ENCODE measurements around the gene CHI3L1. TPM values are rescaled to one million over a fixed set of nuclear protein-coding genes. Genes with fewer than 3 reads are reported as not detected.

CHI3L1 gene
- total RNA-seq, 4 donors from 2014 or later, result 2.9 to 23.2 TPM; not detected in 2

DNA sequence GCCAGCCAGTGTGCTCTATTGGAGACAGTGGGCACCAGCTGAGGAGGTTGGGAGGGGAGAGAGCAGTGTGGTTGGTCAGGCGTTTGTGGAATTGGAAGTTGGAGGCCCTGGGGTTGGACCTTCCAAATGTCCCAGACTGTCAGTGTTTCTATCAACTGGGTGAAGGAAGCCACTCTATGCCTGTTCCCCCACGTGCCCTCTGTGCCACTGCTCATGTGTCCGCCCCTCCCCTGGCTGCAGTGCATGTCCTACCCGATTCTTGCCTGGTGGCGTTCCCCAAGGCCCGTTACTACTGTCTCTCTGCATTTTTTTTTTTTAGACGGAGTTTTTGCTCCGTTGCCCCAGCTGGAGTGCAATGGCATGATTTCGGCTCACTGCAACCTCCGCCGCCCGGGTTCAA, 37.9 kb downstream of the CHI3L1 start:
- in situ Hi-C loops (cut with MboI; ENCODE audit: low pct_ligation_motif_present in 1 of 4, low pct_unique_long_range_greater_than_20kb in 1 of 4, low sequenced_read_pairs in 3 of 4), result no loop called here
- TF ChIP-seq, protein P1, sequence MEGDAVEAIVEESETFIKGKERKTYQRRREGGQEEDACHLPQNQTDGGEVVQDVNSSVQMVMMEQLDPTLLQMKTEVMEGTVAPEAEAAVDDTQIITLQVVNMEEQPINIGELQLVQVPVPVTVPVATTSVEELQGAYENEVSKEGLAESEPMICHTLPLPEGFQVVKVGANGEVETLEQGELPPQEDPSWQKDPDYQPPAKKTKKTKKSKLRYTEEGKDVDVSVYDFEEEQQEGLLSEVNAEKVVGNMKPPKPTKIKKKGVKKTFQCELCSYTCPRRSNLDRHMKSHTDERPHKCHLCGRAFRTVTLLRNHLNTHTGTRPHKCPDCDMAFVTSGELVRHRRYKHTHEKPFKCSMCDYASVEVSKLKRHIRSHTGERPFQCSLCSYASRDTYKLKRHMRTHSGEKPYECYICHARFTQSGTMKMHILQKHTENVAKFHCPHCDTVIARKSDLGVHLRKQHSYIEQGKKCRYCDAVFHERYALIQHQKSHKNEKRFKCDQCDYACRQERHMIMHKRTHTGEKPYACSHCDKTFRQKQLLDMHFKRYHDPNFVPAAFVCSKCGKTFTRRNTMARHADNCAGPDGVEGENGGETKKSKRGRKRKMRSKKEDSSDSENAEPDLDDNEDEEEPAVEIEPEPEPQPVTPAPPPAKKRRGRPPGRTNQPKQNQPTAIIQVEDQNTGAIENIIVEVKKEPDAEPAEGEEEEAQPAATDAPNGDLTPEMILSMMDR (IDR thresholded peaks at IDR 0.05), result no peak
- TF ChIP-seq EP300 (IDR thresholded peaks at IDR 0.05; ENCODE audit: low read depth) (no peak), POLR2AphosphoS5 (IDR thresholded peaks at IDR 0.05) (no peak), POLR2A (IDR thresholded peaks at IDR 0.05) (no peak)

DNA sequence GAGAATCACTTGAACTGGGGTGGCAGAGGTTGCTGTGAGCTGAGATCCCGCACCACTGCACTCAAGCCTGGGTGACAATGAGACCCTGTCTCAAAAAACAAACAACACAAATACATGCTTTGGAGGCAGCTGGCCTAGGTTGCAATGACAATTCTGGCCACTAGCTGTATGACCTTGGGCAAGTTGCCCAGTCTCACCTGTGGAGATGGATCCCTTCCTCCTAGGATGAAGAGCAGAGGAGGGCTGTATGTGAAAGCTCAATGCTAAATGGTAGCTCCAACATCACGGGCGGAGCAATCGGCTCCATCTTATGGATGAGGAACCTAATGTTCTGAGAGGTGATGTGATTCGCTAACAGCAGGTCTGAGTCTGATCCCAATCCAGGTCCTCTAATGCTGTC, 38.4 kb downstream of the CHI3L1 start:
- no peak overlapping the region for H3K4me3 ChIP-seq
- H3K27ac ChIP-seq, result no peak overlapping the region
- no peaks in the 10 kb centered on the region for H3K27me3 ChIP-seq
- H3K4me1 ChIP-seq, result no peaks in the 10 kb centered on the region
- TF ChIP-seq POLR2AphosphoS5 (IDR thresholded peaks at IDR 0.05), result no peak
- TF ChIP-seq, protein P1 (IDR thresholded peaks at IDR 0.05), result peak in 4 of 5 experiments; percentile 13 to 50 (median 34)
- no peak for DNase-seq
- in situ Hi-C loops (cut with MboI; ENCODE audit: low pct_ligation_motif_present in 1 of 4, low pct_unique_long_range_greater_than_20kb in 1 of 4, low sequenced_read_pairs in 3 of 4), result no loop called here
- no peaks in the 10 kb centered on the region for H3K36me3 ChIP-seq
- 90% methylated on average over 5 of the region's 5 CpGs; no CpG with 5 or more reads in 1 of the 2 donors for WGBS, 2 donors (ENCODE audit: low coverage in 1 of 2)
- no peaks in the 10 kb centered on the region for H3K9me3 ChIP-seq
- intact Hi-C loops (cut with DNase I; ENCODE audit: low total_unique reads), result no loop called here

More for the DNA sequence above, 37.9 kb downstream of the CHI3L1 start:
- DNase-seq, result no peak
- Histone ChIP-seq H3K4me3 (no peak overlapping the region), H3K36me3 (no peaks in the 10 kb centered on the region), H3K9me3 (no peaks in the 10 kb centered on the region), H3K27me3 (no peaks in the 10 kb centered on the region), H3K4me1 (no peaks in the 10 kb centered on the region), H3K27ac (no peak overlapping the region)
- 88 to 100% methylated on average over 10 to 12 of the region's 12 CpGs for WGBS, 2 donors (ENCODE audit: low coverage in 1 of 2)
- intact Hi-C loops (cut with DNase I; ENCODE audit: low total_unique reads), result no loop called here

DNA sequence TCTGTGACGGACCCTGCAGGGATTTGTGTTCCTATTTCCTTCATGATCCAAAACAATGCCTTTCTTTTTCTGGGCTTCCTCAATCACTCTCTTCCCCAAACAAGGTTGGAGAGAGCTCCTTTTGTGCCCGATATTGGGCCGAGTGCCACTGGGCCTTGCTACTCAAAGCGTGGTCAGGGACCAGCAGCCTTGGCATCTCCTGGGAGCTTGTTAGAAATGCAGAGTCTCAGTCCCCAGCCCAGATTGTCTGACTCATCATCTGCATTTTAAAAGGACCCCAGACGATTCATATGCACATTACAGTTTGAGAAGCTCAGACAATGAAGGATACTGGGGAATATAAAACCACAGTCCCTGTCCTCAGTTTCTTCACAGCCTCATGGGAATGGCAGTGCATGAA, 39.1 kb downstream of the CHI3L1 start:
- no peaks in the 10 kb centered on the region for H3K36me3 ChIP-seq
- WGBS, 2 donors (ENCODE audit: low coverage in 1 of 2), result 59 to 88% methylated on average over 2 to 5 of the region's 5 CpGs
- no peaks in the 10 kb centered on the region for H3K27me3 ChIP-seq
- no peaks in the 10 kb centered on the region for H3K4me1 ChIP-seq
- H3K27ac ChIP-seq, result no peak overlapping the region
- no peak for TF ChIP-seq EP300 (IDR thresholded peaks at IDR 0.05; ENCODE audit: low read depth)
- TF ChIP-seq, protein P1 (IDR thresholded peaks at IDR 0.05), result no peak
- no peak for TF ChIP-seq POLR2A (IDR thresholded peaks at IDR 0.05)
- no peak for TF ChIP-seq POLR2AphosphoS5 (IDR thresholded peaks at IDR 0.05)
- in situ Hi-C loops (cut with MboI; ENCODE audit: low pct_ligation_motif_present in 1 of 4, low pct_unique_long_range_greater_than_20kb in 1 of 4, low sequenced_read_pairs in 3 of 4) (no loop called here), intact Hi-C loops (cut with DNase I; ENCODE audit: low total_unique reads) (no loop called here)
- no peaks in the 10 kb centered on the region for H3K9me3 ChIP-seq
- no peak overlapping the region for H3K4me3 ChIP-seq
- no peak for DNase-seq

DNA sequence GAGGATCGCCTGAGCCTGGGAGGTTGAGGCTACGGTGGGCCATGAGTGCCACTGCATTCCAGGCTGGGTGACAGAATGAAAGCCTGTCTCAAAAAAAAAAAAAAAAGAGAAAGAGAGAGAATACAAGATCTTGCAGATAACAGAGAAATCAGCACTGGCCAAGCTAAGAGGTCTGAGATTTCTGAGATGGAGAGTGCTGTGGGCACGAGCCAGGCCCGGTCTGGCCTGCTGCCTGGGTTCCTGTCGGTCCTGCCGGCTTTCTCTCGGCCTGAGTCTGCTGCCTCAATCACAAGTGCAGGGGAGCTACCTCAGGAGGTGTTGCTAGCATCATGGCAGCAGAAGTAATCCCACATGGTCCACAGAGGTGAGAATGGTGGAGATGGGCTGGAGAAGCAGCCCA, 40.0 kb downstream of the CHI3L1 start:
- DNase-seq, result no peak
- no peaks in the 10 kb centered on the region for H3K4me1 ChIP-seq
- 84 to 96% methylated on average over 4 to 7 of the region's 7 CpGs for WGBS, 2 donors (ENCODE audit: low coverage in 1 of 2)
- no peak overlapping the region for H3K27ac ChIP-seq
- no peaks in the 10 kb centered on the region for H3K27me3 ChIP-seq
- no peaks in the 10 kb centered on the region for H3K36me3 ChIP-seq
- intact Hi-C loops (cut with DNase I; ENCODE audit: low total_unique reads), result no loop called here
- H3K9me3 ChIP-seq, result no peaks in the 10 kb centered on the region
- TF ChIP-seq POLR2A (IDR thresholded peaks at IDR 0.05) (no peak), EP300 (IDR thresholded peaks at IDR 0.05; ENCODE audit: low read depth) (no peak)
- TF ChIP-seq, protein P1 (IDR thresholded peaks at IDR 0.05), result no peak
- H3K4me3 ChIP-seq, result no peak overlapping the region
- in situ Hi-C loops (cut with MboI; ENCODE audit: low pct_ligation_motif_present in 1 of 4, low pct_unique_long_range_greater_than_20kb in 1 of 4, low sequenced_read_pairs in 3 of 4), result no loop called here

All from transverse colon (tissue), 4 donors.